COLO829 (cell line): ENCODE measurements around the gene C1S.
"Not testable (repeated sequence)": the region's sequence is repeated elsewhere in the genome, so short reads cannot be mapped to it uniquely, and the experiment has no call there.

Experiments used
- DNase-seq: peaks from one replicate; pipeline ENCODE4 v3.0.0; 2012; ENCODE audit warnings: low spot score

C1S gene

DNA sequence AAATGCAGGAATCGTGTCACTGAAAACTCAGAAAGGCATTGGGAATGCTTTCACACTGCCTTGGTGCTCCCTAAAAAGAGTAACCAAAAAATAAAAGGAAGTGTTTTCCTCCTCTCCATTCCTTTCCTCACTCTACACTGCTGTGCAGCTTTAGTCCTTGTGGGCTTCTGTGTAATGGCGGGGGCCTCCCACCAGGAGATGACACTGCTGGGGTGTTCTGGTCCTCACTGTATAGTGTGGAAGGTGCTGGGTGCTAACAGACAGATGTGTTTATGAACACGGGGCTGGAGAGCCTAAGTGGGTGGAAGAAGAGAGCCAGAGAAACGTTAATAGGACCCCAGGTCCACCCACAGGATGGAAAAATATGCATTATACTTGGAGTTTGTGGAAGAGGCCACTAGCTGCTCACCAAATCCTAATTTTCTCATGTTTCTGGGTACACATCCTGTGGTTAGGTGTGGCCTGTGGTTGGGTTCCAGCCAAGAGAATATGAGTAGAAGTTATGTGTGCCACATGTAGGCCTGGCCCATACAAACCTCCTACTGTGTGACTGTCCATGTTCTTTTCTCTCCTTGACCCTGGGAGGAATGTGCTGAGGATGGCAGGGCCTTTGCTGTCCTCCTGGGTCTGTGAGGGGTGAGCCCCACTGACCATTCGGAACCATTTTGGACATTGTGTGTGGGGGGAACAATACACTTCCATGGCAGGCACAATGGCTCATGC lies 14.0 kb upstream of the C1S start:
- no peak for DNase-seq

DNA sequence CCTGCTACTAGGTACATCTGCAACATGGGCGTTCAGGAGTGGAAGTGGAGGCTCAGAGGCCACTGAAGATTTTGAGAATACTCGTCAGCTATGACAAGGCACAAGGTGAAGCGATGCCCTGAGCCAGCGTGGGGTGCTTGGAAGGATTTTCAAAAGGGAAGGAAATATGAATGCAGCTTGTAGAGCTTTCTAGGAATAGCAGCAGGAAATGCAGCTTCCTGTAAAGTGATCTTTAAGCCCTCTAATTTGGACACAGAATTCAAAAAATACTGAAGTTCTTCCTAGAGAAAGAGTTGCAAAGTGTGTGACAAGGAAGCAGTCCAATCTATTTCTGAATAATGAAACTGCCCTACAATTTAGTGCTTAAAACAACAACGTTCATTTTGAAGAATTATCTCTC lies 13.2 kb upstream of the C1S start:
- no peak for DNase-seq

DNA sequence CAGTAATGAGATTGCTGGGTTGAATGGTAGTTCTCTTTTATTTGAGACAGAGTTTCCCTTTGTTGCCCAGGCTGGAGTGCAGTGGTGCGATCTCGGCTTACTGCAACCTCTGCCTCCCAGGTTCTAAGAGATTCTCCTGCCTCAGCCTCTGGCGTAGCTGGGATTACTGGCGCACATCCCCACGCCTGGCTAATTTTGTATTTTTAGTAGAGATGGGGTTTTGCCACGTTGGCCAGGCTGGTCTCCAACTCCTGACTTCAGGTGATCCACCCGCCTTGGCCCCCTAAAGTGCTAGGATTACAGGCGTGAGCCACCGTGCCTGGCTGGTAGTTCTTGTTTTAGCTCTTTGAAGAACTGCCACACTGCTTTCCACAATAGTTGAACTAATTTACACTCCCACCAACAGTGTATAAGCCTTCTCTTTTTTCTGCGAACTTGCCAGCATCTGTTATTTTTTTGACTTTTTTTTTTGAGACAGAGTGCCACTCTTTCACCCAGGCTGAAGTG lies 11.0 kb upstream of the C1S start:
- not testable (repeated sequence) for DNase-seq

DNA sequence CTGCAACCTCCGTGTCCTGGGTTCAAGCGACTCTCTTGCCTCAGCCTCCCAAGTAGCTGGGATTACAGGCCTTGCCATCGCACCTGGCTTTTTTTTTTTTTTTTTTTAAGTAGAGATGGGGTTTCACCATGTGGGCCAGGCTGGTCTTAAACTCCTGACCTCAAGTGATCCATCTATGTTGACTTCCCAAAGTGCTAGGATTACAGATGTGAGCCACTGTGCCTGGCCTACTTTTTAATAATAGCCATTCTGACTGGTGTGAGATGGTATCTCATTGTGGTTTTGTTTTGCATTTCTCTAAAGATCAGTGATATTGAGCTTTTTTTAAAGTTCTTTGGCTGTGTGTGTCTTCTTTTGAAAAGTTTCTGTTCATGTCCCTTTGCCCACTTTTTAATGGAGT lies 10.5 kb upstream of the C1S start:
- DNase-seq: not testable (repeated sequence)

DNA sequence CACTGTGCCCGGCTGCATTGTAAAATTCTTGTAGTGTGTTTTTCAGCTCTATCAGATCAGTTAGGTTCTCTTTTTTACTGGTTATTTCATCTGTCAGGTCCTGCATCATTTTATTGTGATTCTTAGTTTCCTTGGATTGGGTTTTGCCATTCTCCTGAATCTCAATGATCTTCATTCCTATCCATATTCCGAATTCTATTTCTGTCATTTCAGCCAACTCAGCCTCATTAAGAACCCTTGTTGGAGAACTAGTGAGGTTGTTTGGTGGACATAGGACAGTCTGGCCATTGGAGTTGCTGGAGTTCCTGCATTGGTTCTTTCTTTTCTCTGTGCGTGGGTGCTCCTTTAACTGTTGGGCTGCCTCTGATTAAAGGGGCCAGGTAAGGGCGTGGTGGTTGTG lies 5.6 kb upstream of the C1S start:
- DNase-seq: no peak

DNA sequence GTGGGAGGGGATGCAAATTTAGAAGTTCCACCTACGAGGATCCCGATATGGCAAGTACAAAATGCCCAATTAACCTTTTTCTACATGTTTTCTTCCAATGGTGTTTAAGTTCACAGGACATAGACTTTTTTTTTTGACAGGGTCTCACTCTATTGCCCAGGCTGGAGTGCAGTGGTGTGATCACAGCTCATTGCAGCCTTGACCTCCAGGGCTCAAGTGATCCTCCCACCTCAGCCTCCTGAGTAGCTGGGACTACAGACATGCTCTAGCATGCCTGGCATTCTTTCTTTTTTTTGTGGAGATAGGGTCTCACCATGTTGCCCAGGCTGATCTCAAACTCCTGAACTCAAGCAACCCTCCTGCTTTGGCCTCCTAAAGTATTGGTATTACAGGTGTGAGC lies 4.8 kb upstream of the C1S start:
- not testable (repeated sequence) for DNase-seq

DNA sequence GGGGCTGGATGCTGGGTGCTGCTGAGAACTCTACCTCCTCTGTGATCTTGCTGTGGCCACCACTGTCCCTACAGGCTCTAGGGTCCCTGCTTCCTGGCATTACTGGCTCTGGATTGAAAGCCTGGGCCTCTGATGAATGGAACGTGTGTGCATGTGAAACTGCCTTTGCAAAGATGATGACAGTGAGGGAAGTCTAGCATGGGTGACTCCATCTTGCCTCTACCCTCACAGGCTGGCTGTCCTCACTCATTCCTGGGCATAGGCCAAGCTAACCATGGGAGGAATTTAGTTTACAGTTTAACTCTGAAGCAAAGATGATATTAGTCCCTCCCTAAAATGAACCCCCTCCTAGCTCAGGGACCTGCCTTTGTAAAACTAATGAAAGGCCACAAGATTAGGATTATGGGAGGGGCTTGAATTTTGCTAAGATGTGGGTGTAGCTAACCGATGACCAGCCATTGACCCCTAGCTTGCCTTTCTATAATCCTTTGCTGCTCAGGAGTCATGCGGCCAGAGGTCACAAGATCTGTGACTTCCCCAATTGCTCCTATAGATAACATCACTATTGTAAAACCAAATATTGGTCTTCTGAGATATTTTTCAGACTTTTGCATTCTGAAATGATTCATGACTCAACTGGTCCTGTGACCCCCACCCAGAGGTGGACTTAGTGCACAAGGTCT lies 2.2 kb upstream of the C1S start:
- peak; percentile 48 for DNase-seq

DNA sequence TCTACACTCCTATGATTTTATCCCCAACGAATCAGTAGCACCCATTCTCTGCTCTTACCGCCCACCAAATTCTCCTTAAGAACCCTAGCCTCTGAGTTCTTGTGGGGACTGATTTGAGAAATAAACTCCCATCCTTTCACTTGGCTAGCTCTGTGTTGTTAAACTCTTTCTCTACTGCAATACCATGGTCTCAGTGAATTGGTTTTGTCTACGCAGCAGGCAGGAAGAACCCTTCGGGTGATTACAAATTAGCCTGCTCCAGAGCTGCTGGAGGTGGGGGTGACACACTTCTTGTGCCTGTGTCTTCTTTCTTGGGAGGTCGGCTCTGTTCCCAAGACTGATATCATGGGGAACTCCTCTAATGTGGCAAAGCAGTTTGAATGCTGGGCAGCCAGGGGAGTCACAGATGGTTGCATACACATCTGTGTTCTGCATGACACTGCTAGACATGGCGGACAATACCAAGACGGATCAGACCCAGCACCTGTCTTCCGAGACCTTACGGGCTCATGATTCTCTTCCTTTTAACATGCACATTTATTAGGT lies 1.6 kb upstream of the C1S start:
- DNase-seq: no peak

DNA sequence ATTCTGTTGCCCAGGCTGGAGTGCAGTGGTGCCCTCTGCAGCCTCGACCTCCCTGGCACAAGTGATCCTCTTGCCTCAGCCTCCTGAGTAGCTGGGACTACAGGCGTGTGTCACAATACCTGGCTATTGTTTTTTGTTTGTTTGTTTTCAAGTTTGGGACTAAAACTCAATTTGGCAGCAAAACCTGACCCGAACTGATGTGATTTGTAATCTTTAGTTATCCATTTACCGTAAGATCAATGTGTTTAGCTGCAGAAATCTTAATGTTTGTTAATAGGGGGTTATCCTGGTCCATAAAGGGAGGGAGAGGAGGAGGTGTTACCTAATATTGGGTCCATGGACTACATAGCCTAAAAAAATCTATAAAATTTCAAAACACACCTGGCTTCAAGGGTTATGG lies 738 bp upstream of the C1S start:
- no peak for DNase-seq

DNA sequence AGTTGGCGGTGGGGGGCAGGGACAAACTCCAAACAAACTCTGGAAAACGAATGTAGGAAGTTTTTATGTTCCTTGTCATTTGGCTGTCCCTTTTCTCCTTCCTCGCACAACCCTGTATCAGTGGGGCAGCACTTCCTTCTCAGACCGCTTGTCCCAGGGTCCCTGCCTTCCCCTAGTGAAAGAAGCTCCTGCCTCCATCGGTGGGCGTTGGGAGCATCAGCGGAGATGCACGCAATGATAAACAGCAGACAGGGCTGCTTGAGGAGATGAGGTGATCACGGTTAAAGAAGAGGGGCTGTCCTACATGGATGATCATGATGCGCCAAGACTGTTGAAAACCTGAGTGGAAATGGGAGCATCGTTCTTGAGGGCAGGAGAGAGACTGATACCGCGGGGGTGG lies 620 bp downstream of the C1S start:
- DNase-seq: no peak

DNA sequence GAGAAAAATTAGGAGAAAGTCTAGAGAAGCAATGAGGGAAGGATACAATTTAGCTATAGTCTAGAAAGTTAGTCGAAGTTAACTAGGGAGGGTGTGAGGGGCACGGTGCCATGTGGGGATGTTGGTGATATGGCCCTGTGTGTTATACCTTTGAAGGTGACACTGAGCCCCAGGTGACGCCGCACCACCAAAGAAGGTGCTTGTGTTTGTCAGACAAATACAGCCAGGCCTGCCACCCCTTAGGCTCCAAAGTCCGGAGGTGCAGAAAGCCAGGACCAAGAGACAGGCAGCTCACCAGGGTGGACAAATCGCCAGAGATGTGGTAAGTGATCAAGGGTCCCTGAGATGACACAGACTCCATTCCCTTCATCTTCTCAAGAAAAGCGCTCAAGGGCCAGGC lies 1.1 kb downstream of the C1S start:
- DNase-seq: no peak

DNA sequence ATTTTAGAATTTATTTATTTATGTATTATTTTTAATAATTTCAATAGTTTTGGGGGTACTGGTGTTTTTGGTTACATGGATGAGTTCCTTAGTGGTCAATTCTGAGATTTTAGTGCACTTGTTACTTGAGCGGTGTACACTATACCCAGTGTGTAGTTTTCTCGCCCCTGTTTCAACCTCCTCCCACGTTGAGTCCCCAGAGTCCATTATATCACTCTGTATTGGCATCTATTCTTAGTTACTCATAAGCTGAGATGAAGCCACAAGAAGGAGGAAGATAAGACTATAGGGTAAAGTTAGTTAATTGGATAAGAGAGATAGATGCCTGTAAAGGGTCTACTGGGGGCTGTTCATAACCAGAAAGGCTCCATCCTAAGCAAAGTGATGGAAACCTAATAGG lies 4.0 kb downstream of the C1S start:
- no peak for DNase-seq

DNA sequence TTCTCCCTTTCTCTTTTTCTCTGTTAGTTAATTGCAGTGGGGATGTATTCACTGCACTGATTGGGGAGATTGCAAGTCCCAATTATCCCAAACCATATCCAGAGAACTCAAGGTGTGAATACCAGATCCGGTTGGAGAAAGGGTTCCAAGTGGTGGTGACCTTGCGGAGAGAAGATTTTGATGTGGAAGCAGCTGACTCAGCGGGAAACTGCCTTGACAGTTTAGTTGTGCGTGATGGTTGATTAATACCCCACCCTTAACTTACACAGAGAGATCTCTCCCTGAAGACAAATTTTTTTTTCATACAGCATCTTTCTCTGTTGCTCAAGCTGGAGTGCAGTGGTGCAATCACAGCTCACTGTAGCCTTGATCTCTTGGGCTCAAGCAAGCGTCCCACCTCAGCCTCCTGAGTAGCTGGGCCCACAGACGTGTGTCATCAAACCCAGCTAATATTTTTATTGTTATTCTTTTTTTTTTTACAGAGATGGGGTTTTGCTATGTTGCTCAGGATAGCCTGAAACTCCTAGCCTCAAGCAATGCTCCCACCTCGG lies 4.6 kb downstream of the C1S start:
- DNase-seq: no peak

DNA sequence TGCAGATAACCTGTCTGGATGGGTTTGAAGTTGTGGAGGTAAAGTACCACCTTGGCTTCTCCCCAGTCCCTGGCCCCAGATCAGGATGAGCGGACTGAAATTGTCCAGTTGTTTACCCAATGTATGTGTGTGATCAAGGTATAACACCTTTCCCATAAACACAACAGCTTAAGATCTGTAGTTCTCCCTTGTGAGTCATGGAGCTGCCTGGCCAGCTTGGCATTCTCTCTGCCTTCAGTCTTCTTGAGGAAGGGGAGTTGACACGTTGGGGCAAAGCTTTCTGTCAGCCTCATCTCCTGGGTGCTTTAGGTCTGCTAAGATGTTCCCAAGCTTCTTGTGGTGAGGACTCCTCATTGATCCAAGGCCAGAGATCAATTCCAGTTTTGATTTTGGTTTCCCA lies 6.1 kb downstream of the C1S start:
- DNase-seq: no peak

DNA sequence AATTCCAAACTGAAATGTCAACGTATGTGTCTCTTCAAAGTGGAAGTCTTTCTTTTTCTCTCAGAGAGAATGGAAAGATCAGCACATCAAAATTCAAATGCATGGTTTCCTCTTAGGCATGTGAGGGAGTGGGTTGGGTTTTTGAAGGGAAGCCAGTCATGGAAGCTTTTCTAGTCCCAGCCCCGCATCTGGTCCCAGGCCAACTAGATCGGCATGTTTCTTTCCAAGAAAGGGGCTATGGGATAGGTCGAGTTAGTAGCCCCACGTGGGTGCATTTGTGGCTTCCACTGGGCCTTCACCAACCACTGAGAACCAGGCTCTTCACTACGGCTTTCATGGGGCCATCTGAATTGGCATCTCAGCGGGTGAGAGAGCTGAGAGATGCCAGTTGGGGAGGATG lies 6.6 kb downstream of the C1S start:
- DNase-seq: no peak

DNA sequence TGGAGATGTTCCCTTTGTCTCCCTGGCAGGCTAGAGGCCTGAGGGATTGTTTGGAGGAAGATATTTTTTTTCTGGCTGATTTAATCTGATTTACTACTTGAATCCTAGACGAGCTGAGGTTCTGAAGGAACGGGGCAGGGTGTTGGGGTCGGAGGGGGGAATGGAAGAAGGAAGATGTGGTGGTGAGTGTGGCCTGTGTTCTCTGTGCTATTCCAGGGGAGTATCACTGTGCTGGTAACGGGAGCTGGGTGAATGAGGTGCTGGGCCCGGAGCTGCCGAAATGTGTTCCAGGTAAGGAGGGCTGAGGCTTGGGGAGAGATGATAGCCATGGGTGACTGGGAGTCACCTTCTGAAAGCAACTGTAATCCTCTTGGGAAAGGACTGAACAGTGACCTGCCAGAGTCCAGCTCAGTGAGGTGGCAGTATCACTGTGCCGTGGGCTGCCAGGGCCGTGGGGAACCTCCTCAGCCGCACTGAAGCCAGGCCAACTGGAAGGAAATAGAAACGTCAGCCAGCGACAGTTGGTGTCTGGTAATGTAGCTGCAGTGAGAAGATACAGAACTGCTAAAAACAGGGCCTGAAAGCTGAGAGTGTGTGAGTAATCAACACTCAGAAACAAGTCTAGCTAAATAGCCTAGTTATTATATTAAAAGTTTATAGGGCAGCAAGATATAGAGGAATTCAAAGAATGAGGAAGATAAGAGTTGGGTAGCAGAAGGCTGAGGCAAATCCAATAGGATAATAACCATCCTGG lies 7.9 kb downstream of the C1S start:
- DNase-seq: no peak

DNA sequence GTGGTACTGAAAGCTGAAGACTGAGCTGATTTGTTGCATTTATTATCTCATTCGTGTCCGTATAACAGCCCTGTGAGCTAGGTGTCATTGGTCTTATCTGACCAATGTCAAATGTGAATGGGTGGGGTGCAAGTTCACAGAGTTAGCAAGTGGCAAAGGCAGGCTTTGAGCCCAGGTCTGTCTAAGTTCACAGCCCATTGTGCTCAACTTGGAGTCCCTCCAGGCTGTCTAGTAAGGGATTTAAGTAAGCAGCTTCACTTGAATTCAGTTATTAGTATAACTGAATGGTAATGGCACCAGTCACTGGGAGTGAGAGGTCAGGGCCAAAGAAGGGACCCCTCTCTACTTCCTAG lies 8.5 kb downstream of the C1S start:
- DNase-seq: no peak

DNA sequence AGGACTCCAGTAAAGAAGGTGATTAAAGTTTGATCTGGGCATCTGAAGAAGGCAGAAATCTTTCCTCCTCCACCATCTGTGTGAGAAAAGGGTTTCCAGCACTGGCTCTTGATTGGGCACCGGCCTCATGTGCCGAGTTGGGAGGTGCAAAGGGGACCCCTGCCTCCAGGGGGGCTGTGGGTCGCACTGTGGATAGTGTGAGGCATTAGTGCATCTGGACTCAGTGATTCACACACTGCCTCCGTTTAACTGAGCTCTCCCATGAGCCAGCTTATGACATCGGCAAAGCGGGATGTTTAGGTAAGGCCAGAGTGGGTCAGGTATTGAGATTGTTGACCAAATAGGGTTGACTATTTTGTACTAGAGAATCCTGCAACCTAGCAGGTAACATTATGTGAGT lies 8.9 kb downstream of the C1S start:
- DNase-seq: no peak

DNA sequence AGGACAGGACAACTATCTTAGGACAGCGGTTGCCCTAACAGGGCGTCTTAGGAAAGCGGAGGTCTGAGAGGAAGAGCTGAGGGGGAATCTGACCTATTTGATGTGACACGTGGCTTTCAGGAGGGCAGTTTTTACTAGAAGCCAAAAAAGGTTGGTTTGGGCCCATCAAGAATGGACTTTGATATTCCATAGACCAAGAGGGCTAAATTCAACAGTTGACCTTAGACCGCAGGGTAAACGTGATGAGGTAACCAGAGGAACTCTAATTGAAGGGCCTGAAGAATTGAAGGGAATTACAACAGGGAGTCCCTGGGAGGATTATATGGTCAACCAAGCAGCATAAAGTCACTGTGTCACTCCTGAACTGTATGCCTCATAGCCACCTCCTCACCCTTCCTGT lies 11.5 kb downstream of the C1S start:
- DNase-seq: no peak

DNA sequence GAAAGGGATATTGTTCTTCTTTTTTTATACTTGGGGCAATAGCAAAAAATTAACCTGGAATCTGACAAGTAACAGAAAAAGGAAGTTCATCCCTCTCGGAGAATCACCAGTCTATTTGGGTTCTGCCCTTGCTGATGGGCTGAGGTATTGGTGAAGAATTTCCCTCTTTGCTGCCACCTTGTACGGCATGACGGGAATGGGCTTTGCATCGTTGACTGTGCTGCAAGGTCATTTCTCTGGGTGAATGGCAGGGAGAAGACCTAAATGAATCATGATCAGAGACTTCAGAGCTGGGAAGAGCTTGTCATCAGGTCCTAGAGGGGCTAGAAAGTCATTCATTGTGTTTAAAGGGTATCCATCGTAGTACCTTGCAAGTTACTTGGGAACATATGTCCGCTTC lies 12.0 kb downstream of the C1S start:
- DNase-seq: no peak

DNA sequence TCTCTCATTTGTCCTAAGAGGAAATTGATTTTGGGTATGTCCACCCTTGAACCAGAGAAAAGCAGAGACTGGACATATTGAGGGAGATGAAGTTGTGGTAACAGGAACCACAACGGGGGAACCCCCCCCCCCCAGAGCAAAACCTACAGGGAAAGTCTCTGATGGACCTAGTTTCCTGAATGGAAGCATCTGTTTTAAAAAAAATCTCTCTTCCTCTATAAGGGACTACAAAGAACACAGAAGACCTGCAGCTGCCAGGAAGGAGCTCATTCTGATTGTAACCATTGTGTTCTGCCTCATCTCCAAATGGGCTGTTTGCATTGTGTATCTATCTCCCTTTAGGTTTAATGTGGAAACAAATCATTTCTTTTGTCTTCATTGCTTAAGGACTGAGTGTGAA lies 13.4 kb downstream of the C1S start:
- no peak for DNase-seq

DNA sequence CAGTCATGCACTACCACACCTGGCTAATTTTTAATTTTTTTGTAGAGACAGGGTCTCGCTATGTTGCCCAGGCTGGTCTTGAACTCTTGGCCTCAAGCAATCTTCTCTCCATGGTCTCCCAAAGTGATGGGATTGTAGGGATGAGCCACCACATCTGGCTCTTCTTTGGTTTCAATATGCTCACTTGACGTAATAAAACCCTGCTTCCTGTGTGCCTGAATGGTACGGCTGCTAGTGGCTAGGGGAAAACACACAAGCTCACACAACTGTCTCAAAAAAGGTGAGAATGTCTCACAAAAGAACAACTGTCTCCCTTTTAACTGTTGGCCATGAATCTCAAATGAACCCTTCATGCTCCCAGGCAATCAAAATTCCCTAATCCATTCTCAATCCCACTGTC lies 15.0 kb downstream of the C1S start:
- no peak for DNase-seq

DNA sequence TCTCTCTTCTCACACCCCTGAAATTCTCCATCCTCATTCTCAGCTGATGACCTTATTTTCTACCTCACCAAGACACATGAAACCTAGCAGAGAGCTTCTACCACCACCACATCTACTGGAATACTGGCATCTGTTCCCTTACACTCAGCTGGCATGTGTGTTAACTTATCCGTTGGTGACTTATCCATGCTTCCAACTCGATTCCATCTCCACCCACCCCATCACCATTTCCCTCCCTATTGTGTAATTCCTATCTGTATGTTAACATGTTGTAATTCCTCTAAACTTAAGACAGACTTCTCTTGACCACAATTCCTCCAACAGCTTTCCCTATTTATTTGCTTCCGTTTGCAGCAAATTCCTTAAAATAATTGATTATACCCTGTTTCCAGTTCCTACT lies 15.4 kb downstream of the C1S start:
- no peak for DNase-seq
